Measurements from ENCODE around the gene CFAP20.

DNA sequence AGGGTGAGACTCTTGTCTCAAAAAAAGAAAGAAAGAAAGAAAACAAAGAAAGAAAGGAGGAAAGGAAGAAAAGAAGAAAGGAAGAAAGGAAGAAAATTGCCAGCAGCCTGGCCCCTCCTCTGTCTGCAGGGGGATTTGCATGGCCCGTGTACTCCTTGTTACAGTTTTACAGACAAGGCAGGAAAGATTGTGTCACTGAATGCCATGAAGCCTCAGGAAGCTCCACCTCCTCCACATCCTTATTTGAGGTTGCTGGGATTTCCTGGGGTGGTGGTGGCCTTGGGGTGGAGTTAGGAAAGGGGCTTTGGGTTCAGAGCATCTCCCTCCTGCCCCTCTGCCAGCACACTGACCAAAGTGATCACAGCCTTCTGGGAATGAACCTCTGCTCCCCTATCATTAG is 23.6 kb downstream of the CFAP20 start:
- no peak for TF ChIP-seq POLR2AphosphoS5 (IDR thresholded peaks at IDR 0.05; ENCODE audit: low read depth, low read length)
- TF ChIP-seq TAF1 (IDR thresholded peaks at IDR 0.05; ENCODE audit: borderline replicate concordance, low read depth, low read length), result no peak
- TF ChIP-seq POLR2A (IDR thresholded peaks at IDR 0.05; ENCODE audit: low read depth, low read length), result no peak

Data from GM12892 (cell line).